GM06990 (cell line): ENCODE results near the gene FNDC10.
A peak's percentile ranks its signal among the peaks of the same experiment; 100 is the strongest.

Experiments used
- DNase-seq: peaks from one replicate; pipeline ENCODE4 v3.0.0-alpha.2; 2011; ENCODE audit not compliant: insufficient read length; ENCODE audit errors: extremely low read depth
- H3K27me3 ChIP-seq: replicated peaks from 2 replicates; pipeline ENCODE4 v1.6.0; 2011; ENCODE audit warnings: low read length; ENCODE audit not compliant: control insufficient read depth, insufficient read depth
- H3K36me3 ChIP-seq: 2 replicates; pipeline ENCODE4 v1.5.1; 2011; ENCODE audit warnings: low read length; ENCODE audit not compliant: control insufficient read depth, insufficient read depth
- H3K4me3 ChIP-seq: replicated peaks from 2 replicates; pipeline ENCODE4 v1.5.1; 2011; ENCODE audit warnings: low read depth, mild to moderate bottlenecking, control low read depth, low read length
- CTCF ChIP-seq: IDR thresholded peaks from 2 replicates; pipeline ENCODE4 v1.5.1; 2011; ENCODE audit warnings: low read length, control low read depth, mild to moderate bottlenecking, inconsistent platforms; ENCODE audit not compliant: insufficient read depth, poor library complexity, severe bottlenecking

Gene FNDC10

GRCh38 chr1:1628754-1629429, 29.0 kb upstream of the FNDC10 start:
- TF ChIP-seq CTCF: no peak
- Histone ChIP-seq H3K4me3 (peak overlapping the region; percentile 5), H3K27me3 (no peaks in the 10 kb centered on the region; the same call in 1 of the 2 replicates), H3K36me3 (no peaks in the 10 kb centered on the region)
- DNase-seq: peak; percentile 40

GRCh38 chr1:1627829-1628753, 28.2 kb upstream of the FNDC10 start:
- Histone ChIP-seq H3K27me3 (no peaks in the 10 kb centered on the region; the same call in 1 of the 2 replicates), H3K36me3 (no peaks in the 10 kb centered on the region), H3K4me3 (no peak overlapping the region)
- DNase-seq: peak; percentile 30
- TF ChIP-seq CTCF: no peak

- peak; percentile 18 for DNase-seq
- Histone ChIP-seq H3K27me3 (no peaks in the 10 kb centered on the region; the same call in 1 of the 2 replicates), H3K36me3 (no peaks in the 10 kb centered on the region), H3K4me3 (no peak overlapping the region)
- TF ChIP-seq CTCF: no peak
Measured at GRCh38 chr1:1627261-1627828, 27.4 kb upstream of the FNDC10 start.

GRCh38 chr1:1626207-1627141, 26.5 kb upstream of the FNDC10 start:
- Histone ChIP-seq H3K4me3 (no peak overlapping the region), H3K27me3 (no peaks in the 10 kb centered on the region), H3K36me3 (no peaks in the 10 kb centered on the region)
- DNase-seq: peak; percentile 11
- TF ChIP-seq CTCF: no peak

- no peak for TF ChIP-seq CTCF
- DNase-seq: no peak
- H3K36me3 ChIP-seq: no peaks in the 10 kb centered on the region; the same call in 1 of the 2 replicates
- no peak overlapping the region for H3K4me3 ChIP-seq
- H3K27me3 ChIP-seq: no peaks in the 10 kb centered on the region
Measured at GRCh38 chr1:1625824-1626206, 25.9 kb upstream of the FNDC10 start.
